IPS DF 6.9 (cell line): ENCODE measurements around the gene FOXP1.

Experiments used
- DNase-seq: peaks from one replicate; pipeline ENCODE4 v3.0.0-alpha.2; 2013; ENCODE audit warnings: low read depth, low spot score
- H3K27ac ChIP-seq: one replicate; pipeline ENCODE4 v1.5.1; 2013; ENCODE audit warnings: low read length, control low read depth
- H3K27me3 ChIP-seq: 2 replicates; pipeline ENCODE4 v1.6.1; 2013; ENCODE audit warnings: mild to moderate bottlenecking, low read length; ENCODE audit not compliant: control insufficient read depth, insufficient read depth
- H3K36me3 ChIP-seq: 2 replicates; pipeline ENCODE4 v1.6.1; 2013; ENCODE audit warnings: low read length; ENCODE audit not compliant: control insufficient read depth, insufficient read depth
- H3K4me1 ChIP-seq: 2 replicates; pipeline ENCODE4 v1.6.1; 2013; ENCODE audit warnings: low read length; ENCODE audit not compliant: control insufficient read depth, insufficient read depth
- H3K4me3 ChIP-seq: 2 replicates; pipeline ENCODE4 v1.5.1; 2013; ENCODE audit warnings: mild to moderate bottlenecking, low read length
- H3K9me3 ChIP-seq: 2 replicates; pipeline ENCODE4 v1.6.1; 2013; ENCODE audit warnings: low read length, inconsistent platforms; ENCODE audit not compliant: control insufficient read depth, insufficient read depth
- WGBS: extraction: QIAGEN DNeasy Blood & Tissue Kit; methylation state at CpG from one replicate; pipeline ENCODE4 v1.1.7; 2013; ENCODE audit warnings: mixed read lengths, missing lambda C conversion rate; ENCODE audit not compliant: insufficient read length, insufficient coverage; 5-methylcytosine and 5-hydroxymethylcytosine counted together

FOXP1 gene

DNA sequence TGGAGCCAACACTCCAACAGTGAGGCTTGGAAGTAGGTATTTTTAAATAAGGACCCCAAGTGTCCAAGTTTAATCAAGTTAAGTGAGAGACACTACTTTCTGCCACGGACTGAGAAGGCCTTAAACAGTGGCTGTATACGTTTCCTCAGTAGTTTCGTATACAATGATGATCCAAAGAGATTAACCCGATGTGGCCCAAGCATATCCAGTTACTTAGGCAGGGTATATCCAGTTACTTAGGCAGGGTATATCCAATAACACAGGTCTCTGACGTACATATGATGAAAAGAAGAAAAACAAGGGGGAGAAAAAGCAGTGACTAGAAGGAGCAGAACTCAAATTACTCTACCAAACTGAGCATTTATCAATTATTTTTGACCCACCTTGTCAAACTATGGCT, 591.4 kb downstream of the FOXP1 start:
- no peaks in the 10 kb centered on the region for H3K36me3 ChIP-seq

DNA sequence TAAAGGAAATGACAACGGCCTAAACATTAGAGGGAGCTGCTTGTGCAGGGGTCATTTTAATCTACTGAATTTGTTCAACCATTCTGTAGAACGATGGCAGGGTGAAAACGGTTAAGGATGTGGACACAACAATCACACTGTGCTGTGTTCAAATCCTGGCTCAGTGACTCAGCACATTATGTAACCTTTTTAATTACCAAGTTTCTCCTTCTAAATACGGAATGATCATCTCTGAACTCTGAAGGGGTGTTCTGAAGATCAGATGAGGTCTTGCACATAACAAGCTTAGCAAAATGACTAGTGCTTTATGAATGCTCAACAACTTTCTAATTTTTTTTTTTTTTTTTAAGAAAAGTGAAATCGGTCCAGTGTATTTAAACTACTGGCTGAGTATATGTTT, 592.8 kb downstream of the FOXP1 start:
- DNase-seq: no peak
- H3K4me3 ChIP-seq: no peak overlapping the region
- no peaks in the 10 kb centered on the region for H3K27me3 ChIP-seq
- no peak overlapping the region for H3K27ac ChIP-seq
- no peaks in the 10 kb centered on the region for H3K36me3 ChIP-seq
- no peaks in the 10 kb centered on the region for H3K4me1 ChIP-seq
- no peaks in the 10 kb centered on the region for H3K9me3 ChIP-seq
- WGBS: no CpG with 5 or more reads among the region's 5 CpGs

More for the DNA sequence above, 591.4 kb downstream of the FOXP1 start:
- Histone ChIP-seq H3K27ac (no peak overlapping the region), H3K4me1 (no peaks in the 10 kb centered on the region), H3K9me3 (no peaks in the 10 kb centered on the region), H3K27me3 (no peaks in the 10 kb centered on the region), H3K4me3 (no peak overlapping the region)
- no peak for DNase-seq
- WGBS: no CpG with 5 or more reads among the region's 5 CpGs

DNA sequence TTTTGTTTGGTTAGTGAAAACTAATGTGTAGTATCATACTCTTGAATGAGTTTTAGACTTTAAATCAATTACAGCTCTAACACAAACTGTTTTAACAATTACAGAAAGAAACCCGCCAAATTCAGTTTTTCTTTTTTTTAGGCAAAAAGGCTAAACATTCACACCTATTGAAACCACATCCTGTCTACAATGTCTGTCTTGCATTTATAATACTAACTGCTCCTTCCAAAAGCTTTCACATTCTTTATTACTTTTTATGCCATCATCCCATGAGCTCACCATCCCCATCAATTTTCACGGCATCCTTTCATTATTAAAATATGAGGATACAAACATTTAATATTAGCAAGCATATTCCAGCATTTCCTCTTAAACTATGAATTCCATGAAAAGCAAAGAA, 593.3 kb downstream of the FOXP1 start:
- H3K27ac ChIP-seq: no peak overlapping the region
- no CpG with 5 or more reads among the region's 2 CpGs for WGBS

DNA sequence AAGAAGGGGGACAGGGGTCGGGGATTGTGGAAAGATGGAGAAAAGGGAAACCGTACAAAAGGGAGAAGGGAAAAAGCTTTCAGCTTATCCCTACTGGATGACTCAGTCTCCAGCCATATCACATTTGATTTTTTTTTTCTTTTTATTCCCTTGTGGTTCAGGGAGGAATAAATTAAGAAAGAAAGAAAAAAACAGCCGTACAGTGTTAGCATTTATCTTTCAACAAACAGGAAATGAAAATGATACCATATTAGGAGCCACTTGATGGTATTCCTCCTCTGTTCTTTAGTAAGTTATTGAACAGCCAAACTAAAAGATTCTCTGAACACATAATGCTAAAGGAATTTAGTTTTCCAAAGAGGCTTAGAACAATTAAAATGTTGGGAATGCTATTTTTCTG, 594.4 kb downstream of the FOXP1 start:
- no peaks in the 10 kb centered on the region for H3K27me3 ChIP-seq
- no peaks in the 10 kb centered on the region for H3K4me1 ChIP-seq
- no peaks in the 10 kb centered on the region for H3K9me3 ChIP-seq
- H3K27ac ChIP-seq: no peak overlapping the region
- WGBS: no CpG with 5 or more reads among the region's 3 CpGs
- no peaks in the 10 kb centered on the region for H3K36me3 ChIP-seq
- DNase-seq: no peak
- H3K4me3 ChIP-seq: no peak overlapping the region

More for the DNA sequence above, 593.3 kb downstream of the FOXP1 start:
- no peak for DNase-seq
- H3K36me3 ChIP-seq: no peaks in the 10 kb centered on the region
- H3K4me3 ChIP-seq: no peak overlapping the region
- H3K27me3 ChIP-seq: no peaks in the 10 kb centered on the region
- no peaks in the 10 kb centered on the region for H3K9me3 ChIP-seq
- no peaks in the 10 kb centered on the region for H3K4me1 ChIP-seq

DNA sequence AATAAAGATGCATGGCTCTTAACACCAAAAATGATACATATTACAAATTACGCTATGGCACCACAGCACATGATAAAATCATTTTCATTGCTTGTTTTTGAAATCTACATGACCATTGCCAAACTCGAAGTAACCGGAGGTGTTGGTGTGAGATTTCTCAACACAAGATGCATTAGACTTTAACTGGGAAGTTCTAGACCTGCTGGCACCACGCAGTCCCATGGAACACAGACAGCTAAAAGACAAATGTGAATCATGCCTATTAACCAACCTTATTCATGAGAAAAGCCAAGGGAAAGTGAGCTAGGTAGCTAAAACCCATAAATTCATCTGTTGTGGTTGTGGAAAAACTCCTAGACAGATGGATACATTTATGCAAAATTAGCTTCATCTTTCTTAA, 595.4 kb downstream of the FOXP1 start:
- DNase-seq: no peak
- H3K27me3 ChIP-seq: no peaks in the 10 kb centered on the region
- no peak overlapping the region for H3K4me3 ChIP-seq
- no CpG with 5 or more reads among the region's 4 CpGs for WGBS
- no peak overlapping the region for H3K27ac ChIP-seq
- no peaks in the 10 kb centered on the region for H3K36me3 ChIP-seq
- no peaks in the 10 kb centered on the region for H3K4me1 ChIP-seq
- H3K9me3 ChIP-seq: no peaks in the 10 kb centered on the region

DNA sequence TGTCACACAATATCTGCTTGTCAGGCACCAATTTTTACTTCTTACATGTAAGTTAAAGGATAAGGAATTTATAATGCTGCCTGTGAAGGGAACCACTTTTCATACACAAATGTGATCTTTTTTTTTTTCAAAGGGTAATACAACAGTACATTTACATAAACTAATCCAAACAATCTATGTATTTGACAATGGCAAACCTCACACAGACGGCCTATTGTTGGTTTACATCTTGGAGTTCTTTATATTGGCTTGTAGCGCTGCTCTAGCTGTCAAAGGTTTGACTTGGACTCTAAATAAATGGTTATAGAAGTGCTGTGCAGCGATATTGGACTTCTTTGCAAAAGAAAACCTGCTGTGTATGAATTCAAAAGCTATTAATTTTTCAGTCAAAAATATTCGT, 598.0 kb downstream of the FOXP1 start:
- Histone ChIP-seq H3K4me3 (no peak overlapping the region), H3K4me1 (no peaks in the 10 kb centered on the region), H3K27me3 (no peaks in the 10 kb centered on the region), H3K36me3 (no peaks in the 10 kb centered on the region), H3K27ac (no peak overlapping the region), H3K9me3 (no peaks in the 10 kb centered on the region)
- DNase-seq: no peak
- WGBS: no CpG with 5 or more reads among the region's 4 CpGs

DNA sequence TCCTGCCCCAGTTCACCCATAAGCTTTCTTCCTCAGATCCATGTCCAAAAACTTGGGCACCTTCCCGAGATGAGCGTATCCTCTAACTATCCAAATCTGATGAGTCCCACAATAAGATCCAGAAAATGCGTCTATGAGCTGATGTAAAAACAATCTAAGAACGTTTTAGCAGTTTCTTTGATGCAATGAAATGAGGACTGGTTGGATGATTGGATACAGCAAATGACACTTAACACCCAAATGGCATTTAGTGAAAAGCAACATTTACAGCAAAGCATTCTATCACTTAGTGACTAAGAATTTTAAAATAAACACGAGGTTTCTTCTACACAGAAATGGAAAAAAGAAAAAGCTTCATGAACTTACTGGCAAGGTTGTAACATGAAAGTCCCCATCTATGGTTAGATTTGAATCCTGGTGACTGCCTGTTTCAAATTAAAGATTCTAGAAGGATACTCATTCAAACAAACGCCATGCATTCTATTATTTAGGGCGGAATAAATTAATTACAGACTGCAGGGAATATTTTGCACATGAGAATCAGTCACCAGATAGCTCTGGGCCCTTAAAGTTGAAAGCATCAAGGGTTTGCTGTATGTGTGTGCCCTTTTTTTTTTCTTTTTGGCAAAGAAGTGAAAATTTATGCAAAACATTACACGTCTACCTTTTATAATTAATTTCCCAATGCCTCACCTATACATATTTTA, 598.6 kb downstream of the FOXP1 start:
- Histone ChIP-seq H3K27me3 (no peaks in the 10 kb centered on the region), H3K4me1 (no peaks in the 10 kb centered on the region), H3K36me3 (no peaks in the 10 kb centered on the region), H3K9me3 (no peaks in the 10 kb centered on the region), H3K4me3 (no peak overlapping the region), H3K27ac (no peak overlapping the region)
- DNase-seq: no peak
- no CpG with 5 or more reads among the region's 8 CpGs for WGBS

DNA sequence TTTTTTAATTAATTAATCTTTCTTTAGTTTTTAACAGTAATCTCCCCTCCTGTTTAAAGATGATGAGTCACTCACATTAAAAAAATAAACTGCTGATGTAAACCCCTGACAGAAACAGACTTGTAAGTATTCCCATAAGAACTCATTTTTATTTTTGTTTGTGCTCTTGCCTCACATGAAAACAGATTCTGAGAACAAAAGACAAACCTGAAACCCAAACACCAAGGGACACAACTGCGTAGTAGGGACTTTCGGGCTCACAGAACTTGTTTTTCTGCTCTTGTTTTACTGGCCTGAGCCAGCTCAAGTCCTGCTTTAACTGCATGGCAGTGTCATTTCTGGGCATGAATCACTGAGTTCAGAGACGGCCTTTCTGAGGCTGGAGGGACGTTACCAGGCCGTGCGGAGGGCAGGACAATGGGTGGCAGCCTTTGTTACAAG, 600.8 kb downstream of the FOXP1 start:
- H3K27ac ChIP-seq: no peak overlapping the region
- DNase-seq: no peak
- H3K36me3 ChIP-seq: no peaks in the 10 kb centered on the region
- H3K27me3 ChIP-seq: no peaks in the 10 kb centered on the region
- no CpG with 5 or more reads among the region's 6 CpGs for WGBS
- H3K9me3 ChIP-seq: no peaks in the 10 kb centered on the region
- no peaks in the 10 kb centered on the region for H3K4me1 ChIP-seq
- H3K4me3 ChIP-seq: no peak overlapping the region

DNA sequence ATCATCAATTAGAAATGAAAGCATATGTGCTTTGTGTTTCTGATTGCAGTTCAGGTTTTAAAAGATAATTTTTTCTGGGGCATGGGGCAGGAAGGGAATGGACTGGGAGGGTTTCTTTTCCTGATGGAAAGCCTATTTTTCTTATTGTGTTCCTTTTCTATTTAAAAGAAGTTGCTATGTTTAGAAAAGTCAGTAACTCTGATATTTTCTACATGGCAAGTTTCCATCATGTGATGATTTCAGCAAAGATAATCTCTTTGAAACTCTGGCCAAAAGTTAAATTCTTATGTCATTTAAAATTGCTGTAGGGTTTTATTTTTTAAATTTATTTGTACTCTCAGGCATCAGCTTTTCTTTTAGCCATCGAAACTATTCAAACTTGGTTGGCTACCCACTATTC, 601.2 kb downstream of the FOXP1 start:
- no peaks in the 10 kb centered on the region for H3K27me3 ChIP-seq
- no CpG with 5 or more reads among the region's 1 CpG for WGBS
- no peak overlapping the region for H3K4me3 ChIP-seq
- no peak for DNase-seq
- H3K36me3 ChIP-seq: no peaks in the 10 kb centered on the region
- H3K4me1 ChIP-seq: no peaks in the 10 kb centered on the region
- H3K27ac ChIP-seq: no peak overlapping the region
- no peaks in the 10 kb centered on the region for H3K9me3 ChIP-seq

DNA sequence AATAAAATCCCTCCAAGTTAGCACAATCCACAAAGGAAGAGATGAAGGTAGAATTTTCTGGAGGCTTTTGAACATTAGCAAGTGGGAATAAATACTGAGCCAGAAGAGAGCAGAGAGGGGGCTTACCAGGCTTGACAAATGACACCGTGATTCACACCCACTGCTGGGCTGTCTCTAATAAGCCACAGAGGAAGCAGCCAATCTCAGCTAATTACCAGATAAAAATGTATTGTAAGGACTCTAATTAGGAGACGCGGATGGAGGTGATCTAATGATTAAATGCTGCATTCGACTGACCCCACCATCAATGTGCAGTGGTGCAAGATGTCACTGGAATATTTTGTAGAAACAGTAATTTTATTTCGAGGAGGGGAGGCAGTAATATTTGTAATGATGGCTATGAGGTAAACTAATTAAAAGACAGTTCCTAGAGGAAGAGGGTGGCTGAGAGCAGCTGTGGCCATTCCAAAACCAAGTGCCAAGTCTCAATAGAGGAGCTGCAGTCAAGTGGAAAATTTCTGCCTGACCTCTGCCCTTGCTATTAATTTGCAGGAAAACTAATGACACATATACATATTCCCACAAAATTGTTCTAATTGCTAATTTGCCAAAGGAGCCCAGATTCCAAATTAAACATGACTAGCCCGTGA, 602.2 kb downstream of the FOXP1 start:
- H3K4me3 ChIP-seq: no peak overlapping the region
- H3K4me1 ChIP-seq: no peaks in the 10 kb centered on the region
- DNase-seq: no peak
- H3K36me3 ChIP-seq: no peaks in the 10 kb centered on the region; the same call in 1 of the 2 replicates
- no peaks in the 10 kb centered on the region for H3K27me3 ChIP-seq
- no CpG with 5 or more reads among the region's 6 CpGs for WGBS
- H3K27ac ChIP-seq: no peak overlapping the region
- no peaks in the 10 kb centered on the region for H3K9me3 ChIP-seq
